ENCODE measurements around the gene PTBP2.

PTBP2 gene

DNA sequence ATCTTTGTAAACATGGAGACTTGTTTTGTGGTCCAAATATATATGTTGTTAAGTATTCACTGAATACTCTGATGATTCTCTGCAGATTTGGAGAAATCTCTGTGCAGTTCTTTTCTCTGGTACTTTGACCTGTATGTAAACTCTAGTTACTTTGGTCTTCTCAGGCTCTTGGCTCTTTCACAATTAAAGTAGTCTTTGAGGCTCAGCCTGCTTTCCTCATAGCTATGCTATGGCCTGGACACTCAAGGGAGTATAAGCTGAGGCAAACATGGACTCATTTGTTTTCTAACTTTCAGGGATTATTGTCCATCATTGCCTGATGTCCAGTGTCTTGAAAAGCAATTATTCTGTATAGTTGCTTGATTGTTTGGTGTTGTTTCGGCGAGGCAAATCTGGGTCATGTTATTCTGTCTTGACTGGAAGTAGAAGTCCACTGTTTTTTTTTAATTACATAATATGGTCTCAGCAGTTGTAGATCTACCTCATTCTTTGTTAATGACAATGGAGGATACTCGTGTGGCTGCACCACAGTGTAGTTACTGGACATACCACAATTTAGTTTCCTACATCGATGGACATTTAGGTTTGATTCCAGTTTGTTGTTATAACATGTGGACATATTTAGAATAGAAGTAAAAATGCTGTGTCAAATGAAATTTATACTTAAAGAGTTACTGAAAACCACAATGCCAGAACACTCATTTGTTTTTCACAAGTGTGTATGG, 9.2 kb downstream of the PTBP2 start:
- TF ChIP-seq, protein P1, sequence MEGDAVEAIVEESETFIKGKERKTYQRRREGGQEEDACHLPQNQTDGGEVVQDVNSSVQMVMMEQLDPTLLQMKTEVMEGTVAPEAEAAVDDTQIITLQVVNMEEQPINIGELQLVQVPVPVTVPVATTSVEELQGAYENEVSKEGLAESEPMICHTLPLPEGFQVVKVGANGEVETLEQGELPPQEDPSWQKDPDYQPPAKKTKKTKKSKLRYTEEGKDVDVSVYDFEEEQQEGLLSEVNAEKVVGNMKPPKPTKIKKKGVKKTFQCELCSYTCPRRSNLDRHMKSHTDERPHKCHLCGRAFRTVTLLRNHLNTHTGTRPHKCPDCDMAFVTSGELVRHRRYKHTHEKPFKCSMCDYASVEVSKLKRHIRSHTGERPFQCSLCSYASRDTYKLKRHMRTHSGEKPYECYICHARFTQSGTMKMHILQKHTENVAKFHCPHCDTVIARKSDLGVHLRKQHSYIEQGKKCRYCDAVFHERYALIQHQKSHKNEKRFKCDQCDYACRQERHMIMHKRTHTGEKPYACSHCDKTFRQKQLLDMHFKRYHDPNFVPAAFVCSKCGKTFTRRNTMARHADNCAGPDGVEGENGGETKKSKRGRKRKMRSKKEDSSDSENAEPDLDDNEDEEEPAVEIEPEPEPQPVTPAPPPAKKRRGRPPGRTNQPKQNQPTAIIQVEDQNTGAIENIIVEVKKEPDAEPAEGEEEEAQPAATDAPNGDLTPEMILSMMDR (IDR thresholded peaks at IDR 0.05; ENCODE audit: low read depth, low read length): no peak
- no peak overlapping the region for H3K27ac ChIP-seq
- H3K4me3 ChIP-seq (ENCODE audit: low read depth, low read length): no peak overlapping the region
- peaks cover 68% of the 10 kb centered on the region for H3K36me3 ChIP-seq
- H3K27me3 ChIP-seq (ENCODE audit: insufficient read depth, low read depth, severe bottlenecking): no peaks in the 10 kb centered on the region
- no peak for DNase-seq
- no peaks in the 10 kb centered on the region for H3K9me3 ChIP-seq (ENCODE audit: severe bottlenecking)

DNA sequence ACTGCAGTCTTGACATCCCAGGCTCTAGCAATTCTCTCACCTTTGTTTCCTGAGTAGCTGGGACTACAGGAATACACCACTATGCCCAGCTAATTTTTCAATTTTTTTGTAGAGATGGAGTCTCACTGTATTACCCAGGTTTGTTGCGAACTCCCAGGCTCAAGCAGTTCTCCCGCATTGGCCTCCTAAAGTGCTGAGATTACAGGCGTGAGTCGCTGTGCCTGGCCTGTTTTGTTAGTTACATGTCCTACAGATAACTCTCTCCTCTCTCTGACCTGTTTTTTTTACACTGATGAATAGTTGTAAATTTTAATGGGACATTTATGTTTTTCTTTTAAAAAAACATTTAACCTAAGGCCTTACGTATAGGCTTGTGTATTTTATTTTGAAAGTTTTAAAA, 19.8 kb downstream of the PTBP2 start:
- no peak for DNase-seq
- Histone ChIP-seq H3K9me3 (ENCODE audit: severe bottlenecking) (no peaks in the 10 kb centered on the region), H3K27me3 (ENCODE audit: insufficient read depth, low read depth, severe bottlenecking) (no peaks in the 10 kb centered on the region), H3K36me3 (peaks cover 22% of the 10 kb centered on the region; the same call in 1 of the 2 replicates), H3K4me3 (ENCODE audit: low read depth, low read length) (no peak overlapping the region), H3K27ac (no peak overlapping the region)
- TF ChIP-seq, protein P1 (IDR thresholded peaks at IDR 0.05; ENCODE audit: low read depth, low read length): no peak

DNA sequence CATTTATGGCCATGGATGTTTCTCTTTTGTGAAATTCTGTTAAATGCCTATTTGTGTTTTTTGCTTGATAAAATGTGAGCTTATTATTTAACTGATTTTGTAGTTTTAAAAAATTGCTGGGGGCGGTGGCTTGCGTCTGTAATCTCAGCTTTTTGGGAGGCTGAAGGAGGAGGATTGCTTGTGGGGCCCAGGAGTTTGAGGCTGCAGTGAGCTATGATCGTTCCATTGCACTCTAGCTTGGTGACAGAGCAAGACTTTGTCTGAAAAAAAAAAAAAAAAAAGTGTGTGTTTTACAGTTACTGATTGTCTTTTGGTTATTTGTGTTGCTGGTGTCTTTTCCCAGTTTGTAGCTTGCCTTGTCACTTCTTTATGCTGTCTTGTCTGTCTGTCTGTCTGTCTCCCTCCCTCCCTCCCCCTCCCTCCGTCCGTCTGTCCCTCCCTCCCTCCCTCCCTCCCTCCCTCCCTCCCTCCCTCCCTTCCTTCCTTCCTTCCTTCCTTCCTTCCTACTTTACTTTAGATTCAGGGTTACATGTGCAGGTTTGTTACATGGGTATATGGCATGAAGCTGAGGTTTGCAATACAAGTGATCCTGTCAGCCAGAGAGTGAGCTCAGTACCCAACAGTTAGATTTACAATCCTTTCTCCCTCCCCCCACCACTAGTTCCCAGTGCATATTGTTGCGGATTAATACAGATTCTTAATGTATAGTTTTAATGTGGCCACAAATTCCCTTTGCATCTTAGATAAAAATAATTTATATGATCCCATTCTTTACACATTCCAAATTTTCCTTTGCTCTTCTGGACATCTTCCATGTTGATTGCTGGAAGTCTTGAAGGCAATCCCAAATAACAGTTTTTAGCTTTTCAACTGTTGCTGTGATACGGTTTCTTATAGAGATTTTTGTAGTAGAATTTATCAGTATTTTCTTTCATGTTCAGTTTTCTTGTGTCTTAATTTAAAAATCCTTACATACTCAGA, 25.1 kb downstream of the PTBP2 start:
- TF ChIP-seq, protein P1 (IDR thresholded peaks at IDR 0.05; ENCODE audit: low read depth, low read length): no peak
- H3K36me3 ChIP-seq: peaks cover 13% of the 10 kb centered on the region
- no peaks in the 10 kb centered on the region for H3K9me3 ChIP-seq (ENCODE audit: severe bottlenecking)
- no peak overlapping the region for H3K4me3 ChIP-seq (ENCODE audit: low read depth, low read length)
- no peak overlapping the region for H3K27ac ChIP-seq
- H3K27me3 ChIP-seq (ENCODE audit: insufficient read depth, low read depth, severe bottlenecking): no peaks in the 10 kb centered on the region
- no peak for DNase-seq

DNA sequence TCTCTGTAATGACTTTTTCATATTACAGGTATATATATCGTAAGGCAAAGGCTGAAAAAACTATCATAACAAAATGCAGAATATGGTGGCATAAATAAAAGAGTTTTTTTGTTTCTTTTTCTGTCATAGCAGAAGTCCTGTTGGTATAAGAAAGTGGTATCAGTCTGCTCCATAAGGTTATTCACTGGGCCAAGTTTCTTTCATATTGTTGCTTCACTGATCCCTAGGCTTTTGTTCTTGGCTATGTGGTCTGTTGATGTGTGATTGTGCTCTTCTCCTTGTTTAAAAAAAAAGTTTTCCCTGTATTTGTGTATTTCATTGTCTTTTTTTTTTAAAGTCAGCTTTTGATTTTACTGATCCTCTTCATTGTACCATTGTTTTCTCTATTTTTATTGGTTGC, 26.0 kb downstream of the PTBP2 start:
- Histone ChIP-seq H3K36me3 (peaks cover 18% of the 10 kb centered on the region), H3K4me3 (ENCODE audit: low read depth, low read length) (no peak overlapping the region), H3K9me3 (ENCODE audit: severe bottlenecking) (no peaks in the 10 kb centered on the region), H3K27me3 (ENCODE audit: insufficient read depth, low read depth, severe bottlenecking) (no peaks in the 10 kb centered on the region), H3K27ac (no peak overlapping the region)
- TF ChIP-seq, protein P1 (IDR thresholded peaks at IDR 0.05; ENCODE audit: low read depth, low read length): no peak
- DNase-seq: no peak

DNA sequence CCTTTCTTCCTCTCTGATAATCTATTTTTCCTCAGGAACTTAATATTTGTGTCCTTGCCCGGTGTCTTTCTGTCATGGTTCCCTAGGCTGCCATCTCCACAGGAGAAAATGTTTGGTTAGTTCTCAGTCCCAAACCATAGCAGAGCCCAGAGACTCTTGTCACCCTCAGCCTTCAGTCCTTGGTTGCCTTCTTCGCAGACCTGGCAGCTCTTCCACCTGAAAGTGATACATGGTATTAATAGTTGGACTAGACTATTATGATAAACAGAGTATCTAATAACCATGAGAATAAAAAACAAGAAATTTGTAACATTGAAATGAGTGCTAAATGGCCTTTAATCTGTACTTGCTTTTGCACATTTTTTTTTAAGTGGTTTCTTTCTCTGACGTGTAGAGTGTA, 26.5 kb downstream of the PTBP2 start:
- H3K27me3 ChIP-seq (ENCODE audit: insufficient read depth, low read depth, severe bottlenecking): no peaks in the 10 kb centered on the region
- DNase-seq: no peak
- H3K36me3 ChIP-seq: peaks cover 23% of the 10 kb centered on the region
- H3K9me3 ChIP-seq (ENCODE audit: severe bottlenecking): no peaks in the 10 kb centered on the region
- no peak overlapping the region for H3K4me3 ChIP-seq (ENCODE audit: low read depth, low read length)
- no peak overlapping the region for H3K27ac ChIP-seq
- TF ChIP-seq, protein P1 (IDR thresholded peaks at IDR 0.05; ENCODE audit: low read depth, low read length): no peak
